Aorta (tissue), 5 donors: ENCODE data around the gene RPS6KA2. TPM values are rescaled to one million over a fixed set of nuclear protein-coding genes. Genes with fewer than 3 reads are reported as not detected.

Experiments
- ATAC-seq: fragments of 200-7000 bp; cut with Tn5 transposase; one replicate; pipeline ENCODE4 v1.9.1; 2022; ENCODE audit warnings: moderate library complexity; ENCODE audit not compliant: low FRiP score
- DNase-seq, 2 donors: peaks; one replicate each; pipeline ENCODE4 v3.0.0-alpha.2; 2020
- H3K27ac ChIP-seq, 2 donors: one replicate each; pipeline ENCODE4 v1.5.1; 2013; ENCODE audit warnings: low read length in 2 of 2, mild to moderate bottlenecking in 2 of 2, moderate library complexity in 2 of 2, control low read depth in 1 of 2, inconsistent platforms in 1 of 2, low read depth in 1 of 2
- H3K27me3 ChIP-seq, 2 donors: one replicate each; pipeline ENCODE4 v1.6.1; 2013; ENCODE audit warnings: control low read depth in 1 of 2, low read length in 1 of 2, mild to moderate bottlenecking in 1 of 2, moderate library complexity in 1 of 2; ENCODE audit not compliant: insufficient read depth in 2 of 2, control insufficient read depth in 1 of 2
- H3K36me3 ChIP-seq, 2 donors: one replicate each; pipeline ENCODE4 v1.6.1; 2013; ENCODE audit warnings: control low read depth in 1 of 2, low read length in 1 of 2, mild to moderate bottlenecking in 1 of 2; ENCODE audit not compliant: insufficient read depth in 2 of 2, control insufficient read depth in 1 of 2
- H3K4me1 ChIP-seq, 2 donors: one replicate each; pipeline ENCODE4 v1.6.1; 2013; ENCODE audit warnings: low read length in 2 of 2, control low read depth in 1 of 2, mild to moderate bottlenecking in 1 of 2, moderate library complexity in 1 of 2; ENCODE audit not compliant: insufficient read depth in 2 of 2, control insufficient read depth in 1 of 2
- H3K4me3 ChIP-seq, 2 donors: one replicate each; pipeline ENCODE4 v1.5.1; 2013; ENCODE audit warnings: low read length in 2 of 2, control low read depth in 1 of 2, mild to moderate bottlenecking in 1 of 2
- H3K9me3 ChIP-seq: one replicate; pipeline ENCODE4 v1.6.1; 2013; ENCODE audit warnings: mild to moderate bottlenecking, low read length; ENCODE audit not compliant: control insufficient read depth
- WGBS, 2 donors: extraction: QIAGEN DNeasy Blood & Tissue Kit; methylation state at CpG; one replicate each; pipeline ENCODE4 v1.1.7; 2013; 5-methylcytosine and 5-hydroxymethylcytosine counted together
- intact Hi-C, 2 donors: fragments of 100-400 bp; cut with DNase I; formaldehyde crosslinking; loops; one replicate each; pipeline versions ENCODE4 v1.14.2 to v1.15.0; 2022
- polyA plus RNA-seq, 2 donors: library from polyadenylated mRNA; stranded (reverse); fragments of 200-250 nt; gene quantifications; one replicate each; pipeline ENCODE4 v1.2.3, GENCODE V29; 2013
- total RNA-seq, 2 donors: library from RNA; stranded (reverse); fragmentation: NEBNext Ultra II Directional; extraction: Animal tissue kit (Norgen Biotek cat#: 25700); gene quantifications; one replicate each; pipeline ENCODE4 v1.2.1, GENCODE V29; 2021
- donor health status: healthy with polysubstance abuse.
- donor health status: Bipolar disorder and iron deficiency.
- donor health status: DM: no; HTN: no; CAD: no.
- donor health status: DM: no; HTN: no; CAD: no.
- donor health status: DM: yes; HTN: yes; CAD: no.

Gene RPS6KA2
- total and polyA plus RNA-seq, 4 donors, result 24.5 to 52.7 (median 37.3) TPM

GRCh38 chr6:166624275-166624674, 2.8 kb downstream of the RPS6KA2 start:
- 74 to 77% methylated on average over 4 of the region's 4 CpGs for WGBS, 2 donors
- Histone ChIP-seq H3K4me1 (peaks cover 0 to 4% of the 10 kb centered on the region in 2 donors), H3K4me3 (no peak overlapping the region), H3K9me3 (no peaks in the 10 kb centered on the region), H3K36me3 (no peaks in the 10 kb centered on the region), H3K27ac (no peak overlapping the region), H3K27me3 (no peaks in the 10 kb centered on the region)
- no peak for DNase-seq
- intact Hi-C loops, result loop anchor here (5.0 to 10.0 kb wide), 2 partner anchors 371 to 378 kb away; partner anchors contain the start of gene CEP43 (in 1 of the 2)
- no peak for ATAC-seq

GRCh38 chr6:166623318-166623717, 3.7 kb downstream of the RPS6KA2 start:
- no peaks in the 10 kb centered on the region for H3K27me3 ChIP-seq
- no peaks in the 10 kb centered on the region for H3K9me3 ChIP-seq
- DNase-seq (no peak), ATAC-seq (no peak)
- H3K36me3 ChIP-seq, result no peaks in the 10 kb centered on the region
- intact Hi-C loops, result loop anchor here (5.0 to 10.0 kb wide), 2 partner anchors 371 to 379 kb away; partner anchors contain the start of gene CEP43 (in 1 of the 2)
- no peak overlapping the region for H3K4me3 ChIP-seq
- 87 to 88% methylated on average over 5 of the region's 5 CpGs for WGBS, 2 donors
- H3K4me1 ChIP-seq, result peaks cover 0 to 4% of the 10 kb centered on the region in 2 donors
- H3K27ac ChIP-seq, result no peak overlapping the region

DNA sequence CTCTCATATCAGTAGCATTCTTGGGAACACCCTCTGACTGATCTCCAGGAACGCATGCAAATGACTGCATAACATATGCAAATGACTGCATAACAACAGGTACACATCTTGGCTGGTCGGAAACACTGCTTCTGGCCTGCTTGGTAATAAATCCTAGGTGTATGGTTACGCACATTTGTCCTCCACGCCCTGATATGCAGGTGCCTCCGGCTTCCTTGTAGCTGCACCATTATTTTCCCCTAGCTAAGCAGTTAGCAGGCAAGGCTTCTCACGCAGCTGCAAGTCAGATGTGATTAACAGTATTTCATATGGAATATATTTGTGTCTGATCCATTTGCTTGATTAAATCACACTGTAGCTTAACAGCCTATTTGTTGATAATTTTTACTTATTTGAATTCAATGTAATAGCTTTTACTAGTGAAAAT, 5.9 kb downstream of the RPS6KA2 start:
- Histone ChIP-seq H3K4me1 (peaks cover 0 to 4% of the 10 kb centered on the region in 2 donors), H3K4me3 (no peak overlapping the region), H3K36me3 (no peaks in the 10 kb centered on the region), H3K27me3 (no peaks in the 10 kb centered on the region), H3K27ac (no peak overlapping the region), H3K9me3 (no peaks in the 10 kb centered on the region)
- no peak for ATAC-seq
- 86 to 93% methylated on average over 6 of the region's 6 CpGs for WGBS, 2 donors
- intact Hi-C loops, result loop anchor here (5.0 to 10.0 kb wide), 2 partner anchors 374 to 381 kb away; partner anchors contain the start of gene CEP43 (in 1 of the 2)
- DNase-seq, result no peak

- no peak for DNase-seq
- no peak for ATAC-seq
- H3K9me3 ChIP-seq, result no peaks in the 10 kb centered on the region
- WGBS, 2 donors, result 47 to 48% methylated on average over 8 of the region's 8 CpGs
- H3K36me3 ChIP-seq, result no peaks in the 10 kb centered on the region
- H3K4me1 ChIP-seq, result peaks cover 0 to 4% of the 10 kb centered on the region in 2 donors
- intact Hi-C loops, result loop anchor here (5.0 to 10.0 kb wide), 2 partner anchors 374 to 382 kb away; partner anchors contain the start of gene CEP43 (in 1 of the 2)
- peak overlapping the region in 1 of 2 donors; percentile 35 for H3K27ac ChIP-seq
- H3K27me3 ChIP-seq, result no peaks in the 10 kb centered on the region
- no peak overlapping the region for H3K4me3 ChIP-seq
These were observed 6.5 kb downstream of the RPS6KA2 start for GRCh38 chr6:166620478-166621113.

GRCh38 chr6:166619912-166620311, 7.1 kb downstream of the RPS6KA2 start:
- 1 to 4% methylated on average over 3 of the region's 3 CpGs for WGBS, 2 donors
- DNase-seq, result peak in 1 of 2 donors; percentile 71
- Histone ChIP-seq H3K9me3 (no peaks in the 10 kb centered on the region), H3K4me3 (no peak overlapping the region), H3K27ac (no peak overlapping the region), H3K27me3 (no peaks in the 10 kb centered on the region), H3K36me3 (no peaks in the 10 kb centered on the region), H3K4me1 (peaks cover 0 to 4% of the 10 kb centered on the region in 2 donors)
- peak; percentile 70 for ATAC-seq
- intact Hi-C loops, result loop anchor here (2.0 to 10.0 kb wide), 5 partner anchors 63 to 382 kb away; partner anchors contain the start of gene CEP43 (in 1 of the 2)

DNA sequence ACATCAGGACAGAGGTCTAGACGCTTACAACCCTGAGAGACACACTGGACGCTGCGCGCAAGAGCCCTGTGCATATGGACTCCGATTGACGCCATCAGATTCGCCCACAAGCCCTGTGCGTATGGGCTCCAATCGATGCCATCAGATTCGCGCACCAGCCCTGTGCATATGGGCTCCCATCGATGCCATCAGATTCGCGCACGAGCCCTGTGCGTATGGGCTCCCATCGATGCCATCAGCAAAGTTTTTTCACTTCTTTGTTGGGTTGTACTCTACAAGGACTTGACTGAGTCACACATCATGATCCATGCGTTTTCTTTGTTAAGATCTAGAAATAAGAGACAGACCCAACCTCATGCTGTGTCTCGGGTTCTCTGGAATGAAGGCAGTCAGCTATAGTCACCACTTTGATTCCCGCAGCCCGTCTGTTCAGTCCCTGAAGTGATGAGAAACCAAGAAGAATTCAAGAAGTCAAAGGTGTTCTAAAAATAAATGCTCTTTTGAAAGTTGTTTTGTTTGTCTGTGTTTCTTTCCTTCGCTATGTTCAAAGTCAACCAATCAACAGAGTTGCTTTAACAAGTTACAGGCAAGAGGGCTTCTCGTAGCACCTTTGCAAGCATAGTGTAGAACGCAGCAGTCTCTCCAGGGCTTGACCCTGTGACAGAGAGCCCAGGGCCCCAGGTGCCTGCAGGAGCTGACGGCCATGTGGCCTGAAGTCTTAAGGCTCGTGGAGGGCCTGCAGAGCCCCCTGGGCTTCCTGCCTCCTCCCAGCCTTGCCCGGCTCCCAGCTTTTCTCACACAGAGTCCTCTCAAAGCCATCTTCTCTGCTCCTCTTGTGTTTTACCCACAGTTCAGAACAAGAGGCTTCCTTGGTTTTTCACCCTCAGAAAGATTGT, 7.9 kb downstream of the RPS6KA2 start:
- H3K9me3 ChIP-seq, result no peaks in the 10 kb centered on the region
- no peak overlapping the region for H3K4me3 ChIP-seq
- no peak for DNase-seq
- no peak for ATAC-seq
- intact Hi-C loops, result loop anchor here (2.0 to 10.0 kb wide), 3 partner anchors 62 to 154 kb away; no protein-coding TSS in a partner anchor
- H3K27me3 ChIP-seq, result no peaks in the 10 kb centered on the region
- peak overlapping the region in 1 of 2 donors; percentile 87 for H3K27ac ChIP-seq
- 95 to 96% methylated on average over 27 of the region's 27 CpGs for whole genome bisulfite sequencing, 2 donors
- H3K36me3 ChIP-seq, result no peaks in the 10 kb centered on the region
- peaks cover 0 to 4% of the 10 kb centered on the region in 2 donors for H3K4me1 ChIP-seq

GRCh38 chr6:166618251-166618650, 8.8 kb downstream of the RPS6KA2 start:
- Histone ChIP-seq H3K4me1 (peaks cover 0 to 4% of the 10 kb centered on the region in 2 donors), H3K4me3 (no peak overlapping the region), H3K36me3 (no peaks in the 10 kb centered on the region), H3K27me3 (no peaks in the 10 kb centered on the region), H3K27ac (no peak overlapping the region), H3K9me3 (no peaks in the 10 kb centered on the region)
- ATAC-seq (no peak), DNase-seq (no peak)
- intact Hi-C loops, result loop anchor here (2.0 to 10.0 kb wide), 3 partner anchors 61 to 153 kb away; no protein-coding TSS in a partner anchor
- 97 to 99% methylated on average over 4 of the region's 4 CpGs for WGBS, 2 donors

DNA sequence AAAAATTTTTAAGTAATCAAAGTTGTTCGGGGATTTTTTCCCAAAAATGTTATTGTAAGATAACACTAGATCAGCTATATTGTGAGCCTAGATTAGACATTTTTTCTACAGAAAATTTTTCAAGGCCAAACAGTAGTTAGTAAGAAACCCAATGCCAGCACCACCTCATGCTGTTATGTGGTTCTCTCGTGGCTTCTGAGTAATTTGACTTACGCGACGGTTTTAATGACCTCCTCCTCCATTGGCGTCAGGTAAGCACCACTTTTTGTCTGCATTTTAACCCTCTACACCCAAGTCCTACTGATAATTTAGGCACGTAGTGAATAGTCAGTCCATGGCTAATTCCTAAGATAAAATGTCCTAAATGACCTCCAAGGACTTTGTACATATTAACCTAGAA, 9.7 kb downstream of the RPS6KA2 start:
- Histone ChIP-seq H3K4me3 (no peak overlapping the region), H3K36me3 (no peaks in the 10 kb centered on the region), H3K27ac (no peak overlapping the region), H3K9me3 (no peaks in the 10 kb centered on the region), H3K4me1 (peaks cover 0 to 4% of the 10 kb centered on the region in 2 donors), H3K27me3 (no peaks in the 10 kb centered on the region)
- no peak for ATAC-seq
- intact Hi-C loops, result loop anchor here in 1 of 2 donors (5.0 to 10.0 kb wide), 2 partner anchors 60 to 153 kb away; no protein-coding TSS in a partner anchor
- no peak for DNase-seq
- 88 to 89% methylated on average over 7 of the region's 7 CpGs for WGBS, 2 donors
